ENCODE measurements around the gene MIPOL1.
A peak's percentile ranks its signal among the peaks of the same experiment; 100 is the strongest.
"Not testable (repeated sequence)": the region's sequence is repeated elsewhere in the genome, so short reads cannot be mapped to it uniquely, and the experiment has no call there.

Gene MIPOL1

GRCh38 chr14:37469650-37470049, 271.9 kb downstream of the MIPOL1 start:
- no peak for DNase-seq

GRCh38 chr14:37470251-37470650, 272.5 kb downstream of the MIPOL1 start:
- no peak for DNase-seq

GRCh38 chr14:37472906-37473305, 275.2 kb downstream of the MIPOL1 start:
- DNase-seq = no peak

- DNase-seq = no peak
Observed at GRCh38 chr14:37474191-37474590, 276.5 kb downstream of the MIPOL1 start.

- no peak for DNase-seq
Observed at GRCh38 chr14:37480446-37481290, 282.9 kb downstream of the MIPOL1 start.

GRCh38 chr14:37482428-37482827, 284.7 kb downstream of the MIPOL1 start:
- no peak for DNase-seq

- DNase-seq = no peak
Observed at GRCh38 chr14:37483672-37484071, 285.9 kb downstream of the MIPOL1 start.

GRCh38 chr14:37490607-37491006, 292.9 kb downstream of the MIPOL1 start:
- no peak for DNase-seq

GRCh38 chr14:37491076-37491475, 293.3 kb downstream of the MIPOL1 start:
- no peak for DNase-seq

GRCh38 chr14:37493606-37494005, 295.9 kb downstream of the MIPOL1 start:
- no peak for DNase-seq

- DNase-seq = no peak
Observed at GRCh38 chr14:37497422-37497821, 299.7 kb downstream of the MIPOL1 start.

GRCh38 chr14:37501877-37502276, 304.1 kb downstream of the MIPOL1 start:
- no peak for DNase-seq

- DNase-seq = no peak
Observed at GRCh38 chr14:37508503-37508902, 310.8 kb downstream of the MIPOL1 start.

- DNase-seq = no peak
Observed at GRCh38 chr14:37512173-37512572, 314.4 kb downstream of the MIPOL1 start.

- no peak for DNase-seq
Observed at GRCh38 chr14:37515771-37516170, 318.0 kb downstream of the MIPOL1 start.

GRCh38 chr14:37526994-37527393, 329.3 kb downstream of the MIPOL1 start:
- DNase-seq = no peak

GRCh38 chr14:37539992-37540391, 342.3 kb downstream of the MIPOL1 start:
- no peak for DNase-seq

GRCh38 chr14:37544407-37544806, 346.7 kb downstream of the MIPOL1 start:
- no peak for DNase-seq

GRCh38 chr14:37545174-37545573, 347.4 kb downstream of the MIPOL1 start:
- no peak for DNase-seq

- peak; percentile 43 for DNase-seq
Observed at GRCh38 chr14:37546621-37547447, 349.1 kb downstream of the MIPOL1 start.

GRCh38 chr14:37550511-37550910, 352.8 kb downstream of the MIPOL1 start:
- DNase-seq = no peak

- no peak for DNase-seq
Observed at GRCh38 chr14:37551119-37551518, 353.4 kb downstream of the MIPOL1 start.

GRCh38 chr14:37553935-37554550, 356.3 kb downstream of the MIPOL1 start:
- DNase-seq = no peak

- DNase-seq = not testable (repeated sequence)
Observed at GRCh38 chr14:37555596-37555995, 357.9 kb downstream of the MIPOL1 start.
